HG02588 (cell line): ENCODE results near the gene ENG.
"Not testable (repeated sequence)": the region's sequence is repeated elsewhere in the genome, so short reads cannot be mapped to it uniquely, and the experiment has no call there.

Experiments
- ATAC-seq: cut with Tn5 transposase; IDR thresholded peaks from one replicate; pipeline ENCODE4 v1.9.1; 2021; ENCODE audit warnings: mild to moderate bottlenecking, moderate library complexity; ENCODE audit not compliant: unreplicated experiment

ENG gene

GRCh38 chr9:127846443-127847177, 7.8 kb downstream of the ENG start:
- ATAC-seq = no peak

GRCh38 chr9:127845619-127846018, 8.8 kb downstream of the ENG start:
- not testable (repeated sequence) for ATAC-seq

- no peak for ATAC-seq
Measured at GRCh38 chr9:127844821-127845359, 9.6 kb downstream of the ENG start.

- ATAC-seq = no peak
Measured at GRCh38 chr9:127841087-127841835, 13.2 kb downstream of the ENG start.

- ATAC-seq = no peak
Measured at GRCh38 chr9:127838375-127839078, 15.9 kb downstream of the ENG start.

- no peak for ATAC-seq
Measured at GRCh38 chr9:127837346-127837745, 17.1 kb downstream of the ENG start.

- not testable (repeated sequence) for ATAC-seq
Measured at GRCh38 chr9:127836561-127836960, 17.9 kb downstream of the ENG start.

GRCh38 chr9:127835991-127836516, 18.4 kb downstream of the ENG start:
- ATAC-seq = no peak

- no peak for ATAC-seq
Measured at GRCh38 chr9:127833555-127833954, 20.9 kb downstream of the ENG start.

GRCh38 chr9:127832248-127832647, 22.2 kb downstream of the ENG start:
- ATAC-seq = no peak

GRCh38 chr9:127829205-127829906, 25.1 kb downstream of the ENG start:
- no peak for ATAC-seq

GRCh38 chr9:127828262-127829031, 26.0 kb downstream of the ENG start:
- ATAC-seq = no peak

GRCh38 chr9:127826253-127826913, 28.1 kb downstream of the ENG start:
- ATAC-seq = no peak

- no peak for ATAC-seq
Measured at GRCh38 chr9:127825319-127826051, 29.0 kb downstream of the ENG start.

GRCh38 chr9:127822108-127822507, 32.4 kb downstream of the ENG start:
- no peak for ATAC-seq

- no peak for ATAC-seq
Measured at GRCh38 chr9:127818574-127818973, 35.9 kb downstream of the ENG start.

- no peak for ATAC-seq
Measured at GRCh38 chr9:127817881-127818434, 36.5 kb downstream of the ENG start.

GRCh38 chr9:127816728-127817127, 37.7 kb downstream of the ENG start:
- no peak for ATAC-seq
